ENCODE data around the gene NLRP11.

GRCh38 chr19:55820037-55820436 lies 11.8 kb downstream of the NLRP11 start:
- no peak for TF ChIP-seq EP300 (IDR thresholded peaks at IDR 0.05)
- TF ChIP-seq POLR2A (IDR thresholded peaks at IDR 0.05): no peak
- TF ChIP-seq POLR2AphosphoS5 (IDR thresholded peaks at IDR 0.05): no peak
- no peak for TF ChIP-seq CTCF (IDR thresholded peaks at IDR 0.05)
